HEK293T (cell line): ENCODE data around the gene OR2Y1.

Experiments
- ARNT ChIP-seq: fragments of 450-650 bp; IDR thresholded peaks from 2 replicates; pipeline ENCODE4 v1.6.1; 2017; ENCODE audit warnings: mild to moderate bottlenecking
- FOXM1 ChIP-seq: fragments of 450-650 bp; IDR thresholded peaks from 2 replicates; pipeline ENCODE4 v1.6.1; 2017; ENCODE audit warnings: mild to moderate bottlenecking, borderline replicate concordance
- NFRKB ChIP-seq: fragments of 450-650 bp; IDR thresholded peaks from 2 replicates; pipeline ENCODE4 v1.6.1; 2016; ENCODE audit warnings: mild to moderate bottlenecking, moderate library complexity
- TARDBP ChIP-seq: fragments of 450-650 bp; IDR thresholded peaks from 2 replicates; pipeline ENCODE4 v1.6.1; 2016
- ZNF384 ChIP-seq: fragments of 450-650 bp; IDR thresholded peaks from 2 replicates; pipeline ENCODE4 v1.6.1; 2016
- TF ChIP-seq, protein P1 (sequence below): fragments of 450-650 bp; IDR thresholded peaks from 2 replicates; pipeline ENCODE4 v1.6.1; 2016

DNA sequence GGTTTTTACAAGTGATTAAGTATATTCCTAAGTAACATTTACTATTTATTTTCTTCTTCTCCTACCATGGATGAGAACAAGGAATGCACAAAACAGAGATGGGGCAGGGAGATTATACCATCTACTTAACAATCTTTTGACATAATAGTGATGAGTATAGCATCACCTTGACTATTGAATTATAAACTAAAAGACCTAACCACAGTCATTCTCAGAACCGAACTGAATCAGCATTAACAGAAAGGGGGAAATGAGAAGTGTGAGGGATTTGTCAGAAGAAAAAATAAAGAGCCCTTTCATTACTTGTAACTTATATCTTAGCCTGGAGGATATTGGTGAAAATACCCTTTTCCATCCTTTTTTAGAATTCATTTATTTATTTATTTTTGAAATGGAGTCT lies 21.9 kb downstream of the OR2Y1 start:
- TF ChIP-seq ZNF384 (no peak), ARNT (no peak), FOXM1 (no peak), TARDBP (no peak), NFRKB (no peak)
- TF ChIP-seq, protein P1, sequence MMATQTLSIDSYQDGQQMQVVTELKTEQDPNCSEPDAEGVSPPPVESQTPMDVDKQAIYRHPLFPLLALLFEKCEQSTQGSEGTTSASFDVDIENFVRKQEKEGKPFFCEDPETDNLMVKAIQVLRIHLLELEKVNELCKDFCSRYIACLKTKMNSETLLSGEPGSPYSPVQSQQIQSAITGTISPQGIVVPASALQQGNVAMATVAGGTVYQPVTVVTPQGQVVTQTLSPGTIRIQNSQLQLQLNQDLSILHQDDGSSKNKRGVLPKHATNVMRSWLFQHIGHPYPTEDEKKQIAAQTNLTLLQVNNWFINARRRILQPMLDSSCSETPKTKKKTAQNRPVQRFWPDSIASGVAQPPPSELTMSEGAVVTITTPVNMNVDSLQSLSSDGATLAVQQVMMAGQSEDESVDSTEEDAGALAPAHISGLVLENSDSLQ: no peak
